ENCODE results near the gene ANKS3. TPM values are rescaled to one million over a fixed set of nuclear protein-coding genes. Genes with fewer than 3 reads are reported as not detected.

The ANKS3 gene
- total and polyA plus RNA-seq, 2 donors (not counting 3 experiments of a cell fraction or from before 2014, with no cell fraction given): 13.9 to 24.0 TPM

DNA sequence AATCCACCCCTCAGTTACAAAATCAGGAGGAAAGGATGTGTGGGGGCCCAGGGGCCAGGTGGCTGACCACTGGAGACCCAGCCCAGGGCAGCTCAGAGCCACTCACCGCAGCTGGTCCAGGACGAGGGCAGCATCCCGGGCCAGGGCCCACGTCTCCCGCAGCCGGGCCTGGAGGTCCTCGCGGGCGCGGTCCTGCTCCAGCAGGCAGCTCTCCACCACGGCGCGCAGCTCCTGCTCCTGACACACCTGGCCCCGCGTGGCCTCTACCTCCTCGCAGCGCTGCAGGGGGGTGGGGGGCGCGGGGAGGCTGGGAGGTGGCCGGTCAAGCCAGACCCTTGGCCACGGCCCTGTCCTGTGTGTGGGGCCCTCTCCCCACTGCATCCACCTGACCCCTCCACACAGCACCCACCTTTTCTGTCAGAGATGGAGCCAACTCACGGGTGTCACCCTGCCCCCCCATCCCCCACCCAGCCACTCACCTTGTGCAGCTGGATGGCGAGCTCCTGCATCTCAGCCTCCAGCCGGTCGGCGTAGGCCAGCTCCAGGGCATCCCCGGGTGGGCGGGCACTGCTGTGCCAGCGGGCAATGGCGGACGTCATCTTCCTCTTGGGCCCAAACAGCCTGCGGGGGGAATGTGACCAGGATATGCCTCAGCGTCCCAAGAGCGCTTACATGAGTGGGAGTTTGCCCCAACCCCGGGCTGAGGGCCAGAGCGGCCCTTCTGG, 35.6 kb downstream of the ANKS3 start:
- H3K27me3 ChIP-seq (ENCODE audit: control insufficient read depth in 2 of 2, insufficient read depth in 2 of 2, low read length in 2 of 2): no peaks in the 10 kb centered on the region
- H3K9me3 ChIP-seq (replicated peaks; ENCODE audit: control insufficient read depth, insufficient read depth, low read length): no peaks in the 10 kb centered on the region
- ChIA-PET POLR2A (no interaction called here), CTCF (no interaction called here)
- no peaks in the 10 kb centered on the region for H4K20me1 ChIP-seq (replicated peaks; ENCODE audit: control insufficient read depth, extremely low read depth, insufficient read depth, low read length)
- FAIRE-seq (no peak), DNase-seq (ENCODE audit: low read depth, low spot score) (no peak)
- H2AFZ ChIP-seq (ENCODE audit: low read depth, low read length): no peak overlapping the region
- dilution Hi-C loops (cut with MboI; ENCODE audit: extremely low pct_ligation_motif_present, low sequenced_read_pairs): no loop called here
- intact Hi-C loops (cut with micrococcal nuclease): no loop called here
- peaks cover 3 to 38% of the 10 kb centered on the region in 2 experiments for H3K36me3 ChIP-seq (ENCODE audit: control insufficient read depth in 2 of 2, extremely low read depth in 1 of 2, insufficient read depth in 2 of 2, low read length in 2 of 2)
- no peak overlapping the region for H3K27ac ChIP-seq (ENCODE audit: insufficient read depth, low read depth, low read length)
- H3K4me2 ChIP-seq (ENCODE audit: insufficient read depth, low read length): no peak overlapping the region
- H3K4me1 ChIP-seq (ENCODE audit: control insufficient read depth, extremely low read depth, insufficient read depth, low read length): no peaks in the 10 kb centered on the region
- no TSS peak for BruUV-seq (replicated peaks)
- no peaks in the 10 kb centered on the region for H3K79me2 ChIP-seq (ENCODE audit: control insufficient read depth, insufficient read depth, low read length)
- no peak overlapping the region for H3K4me3 ChIP-seq (replicated peaks in 1 of 3; ENCODE audit: insufficient read depth in 1 of 3, low read depth in 1 of 3, low read length in 3 of 3)
- H3K9ac ChIP-seq (replicated peaks; ENCODE audit: extremely low read depth, insufficient read depth, low read length): no peak overlapping the region
- TF ChIP-seq POLR2A (IDR thresholded peaks at IDR 0.05; ENCODE audit: low read depth, low read length) (no peak), EZH2 (IDR thresholded peaks at IDR 0.05; ENCODE audit: borderline replicate concordance, low read depth, low read length, severe bottlenecking) (no peak), GATA2 (IDR thresholded peaks at IDR 0.05; ENCODE audit: insufficient read depth, insufficient read length, low read depth, low read length) (no peak), MYC (IDR thresholded peaks at IDR 0.05; ENCODE audit: low read depth, low read length) (no peak)
- H3K9me1 ChIP-seq (replicated peaks; ENCODE audit: control insufficient read depth, extremely low read depth, insufficient read depth, low read length): no peaks in the 10 kb centered on the region

DNA sequence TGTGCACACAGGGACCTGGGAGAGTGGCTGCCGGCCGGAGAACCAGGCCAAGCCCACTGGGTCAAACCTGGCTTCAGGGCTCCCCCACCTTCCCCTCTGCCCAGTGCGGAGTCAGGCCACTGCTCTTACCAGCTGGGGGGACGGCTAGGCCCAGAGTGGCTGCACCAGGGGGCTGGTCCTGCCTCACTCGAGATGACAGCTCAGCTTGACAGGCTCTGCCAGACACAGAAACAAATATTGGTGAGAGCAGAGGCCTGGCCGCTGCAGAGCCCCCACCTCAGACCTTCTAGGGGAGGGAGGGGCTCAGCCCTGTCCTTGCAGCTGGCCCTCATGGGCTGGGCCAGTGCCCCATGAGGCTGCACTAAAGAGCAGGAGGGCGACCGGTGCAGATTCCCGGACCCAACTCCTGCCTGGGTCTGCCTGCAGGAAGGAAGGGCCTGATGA, 36.2 kb downstream of the ANKS3 start:
- Histone ChIP-seq H3K36me3 (ENCODE audit: control insufficient read depth in 2 of 2, extremely low read depth in 1 of 2, insufficient read depth in 2 of 2, low read length in 2 of 2) (peaks cover 3 to 38% of the 10 kb centered on the region in 2 experiments), H3K9ac (replicated peaks; ENCODE audit: extremely low read depth, insufficient read depth, low read length) (no peak overlapping the region), H3K4me3 (replicated peaks in 1 of 3; ENCODE audit: insufficient read depth in 1 of 3, low read depth in 1 of 3, low read length in 3 of 3) (no peak overlapping the region), H3K27me3 (ENCODE audit: control insufficient read depth in 2 of 2, insufficient read depth in 2 of 2, low read length in 2 of 2) (no peaks in the 10 kb centered on the region), H3K4me1 (ENCODE audit: control insufficient read depth, extremely low read depth, insufficient read depth, low read length) (peaks cover 2% of the 10 kb centered on the region), H3K4me2 (ENCODE audit: insufficient read depth, low read length) (no peak overlapping the region), H3K27ac (ENCODE audit: insufficient read depth, low read depth, low read length) (no peak overlapping the region), H4K20me1 (replicated peaks; ENCODE audit: control insufficient read depth, extremely low read depth, insufficient read depth, low read length) (no peaks in the 10 kb centered on the region), H3K79me2 (ENCODE audit: control insufficient read depth, insufficient read depth, low read length) (no peaks in the 10 kb centered on the region), H3K9me3 (replicated peaks; ENCODE audit: control insufficient read depth, insufficient read depth, low read length) (no peaks in the 10 kb centered on the region), H3K9me1 (replicated peaks; ENCODE audit: control insufficient read depth, extremely low read depth, insufficient read depth, low read length) (no peaks in the 10 kb centered on the region), H2AFZ (ENCODE audit: low read depth, low read length) (no peak overlapping the region)
- BruUV-seq (replicated peaks): no TSS peak
- ChIA-PET POLR2A (no interaction called here), CTCF (no interaction called here)
- DNase-seq (ENCODE audit: low read depth, low spot score) (no peak), FAIRE-seq (no peak)
- dilution Hi-C loops (cut with MboI; ENCODE audit: extremely low pct_ligation_motif_present, low sequenced_read_pairs): no loop called here
- TF ChIP-seq MYC (IDR thresholded peaks at IDR 0.05; ENCODE audit: low read depth, low read length) (no peak), FOS (IDR thresholded peaks at IDR 0.05; ENCODE audit: borderline replicate concordance, insufficient read depth, low read length) (no peak)
- intact Hi-C loops (cut with micrococcal nuclease): no loop called here
